ENCODE results near the gene MTX2.

MTX2 gene

GRCh38 chr2:176246331-176246730, 22.9 kb upstream of the MTX2 start:
- Histone ChIP-seq H3K4me3 (no peak overlapping the region), H3K27ac (no peak overlapping the region), H3K36me3 (ENCODE audit: insufficient read depth, low read length) (no peaks in the 10 kb centered on the region), H3K9me3 (ENCODE audit: low read depth, low read length) (no peaks in the 10 kb centered on the region), H3K9ac (ENCODE audit: insufficient read length) (no peak overlapping the region)
- no peak for DNase-seq (ENCODE audit: low read depth, low spot score)
- TF ChIP-seq FOXP2 (optimal IDR thresholded peaks at IDR 0.05; ENCODE audit: control extremely low read depth, extremely low read length, insufficient read depth) (no peak), EZH2 (IDR thresholded peaks at IDR 0.05) (no peak), POLR2AphosphoS5 (IDR thresholded peaks at IDR 0.05; ENCODE audit: borderline replicate concordance, low read depth, low read length) (no peak)

- Histone ChIP-seq H3K36me3 (ENCODE audit: insufficient read depth, low read length) (no peaks in the 10 kb centered on the region), H3K27ac (no peak overlapping the region), H3K4me3 (no peak overlapping the region), H3K9me3 (ENCODE audit: low read depth, low read length) (no peaks in the 10 kb centered on the region), H3K9ac (ENCODE audit: insufficient read length) (no peak overlapping the region)
- no peak for DNase-seq (ENCODE audit: low read depth, low spot score)
- TF ChIP-seq POLR2AphosphoS5 (IDR thresholded peaks at IDR 0.05; ENCODE audit: borderline replicate concordance, low read depth, low read length) (no peak), EZH2 (IDR thresholded peaks at IDR 0.05) (no peak), FOXP2 (optimal IDR thresholded peaks at IDR 0.05; ENCODE audit: control extremely low read depth, extremely low read length, insufficient read depth) (no peak)
These were observed 21.4 kb upstream of the MTX2 start for GRCh38 chr2:176247859-176248258.

GRCh38 chr2:176251928-176252327, 17.3 kb upstream of the MTX2 start:
- Histone ChIP-seq H3K9ac (ENCODE audit: insufficient read length) (no peak overlapping the region), H3K27ac (no peak overlapping the region), H3K36me3 (ENCODE audit: insufficient read depth, low read length) (no peaks in the 10 kb centered on the region), H3K4me3 (no peak overlapping the region), H3K9me3 (ENCODE audit: low read depth, low read length) (no peaks in the 10 kb centered on the region)
- TF ChIP-seq FOXP2 (optimal IDR thresholded peaks at IDR 0.05; ENCODE audit: control extremely low read depth, extremely low read length, insufficient read depth): no peak
- TF ChIP-seq POLR2AphosphoS5 (IDR thresholded peaks at IDR 0.05; ENCODE audit: borderline replicate concordance, low read depth, low read length): no peak
- TF ChIP-seq EZH2 (IDR thresholded peaks at IDR 0.05): no peak
- DNase-seq (ENCODE audit: low read depth, low spot score): no peak

- no peaks in the 10 kb centered on the region for H3K9me3 ChIP-seq (ENCODE audit: low read depth, low read length)
- TF ChIP-seq FOXP2 (optimal IDR thresholded peaks at IDR 0.05; ENCODE audit: control extremely low read depth, extremely low read length, insufficient read depth): no peak
- TF ChIP-seq EZH2 (IDR thresholded peaks at IDR 0.05): no peak
- TF ChIP-seq POLR2AphosphoS5 (IDR thresholded peaks at IDR 0.05; ENCODE audit: borderline replicate concordance, low read depth, low read length): no peak
- H3K36me3 ChIP-seq (ENCODE audit: insufficient read depth, low read length): no peaks in the 10 kb centered on the region
- peak overlapping the region; percentile 20; the same call in 1 of the 2 replicates for H3K4me3 ChIP-seq
- DNase-seq (ENCODE audit: low read depth, low spot score): no peak
- H3K27ac ChIP-seq: peak overlapping the region; percentile 86
- peak overlapping the region; percentile 4 for H3K9ac ChIP-seq (ENCODE audit: insufficient read length)
These were observed 8.6 kb upstream of the MTX2 start for GRCh38 chr2:176260689-176261088.

- H3K36me3 ChIP-seq (ENCODE audit: insufficient read depth, low read length): no peaks in the 10 kb centered on the region
- H3K27ac ChIP-seq: peak overlapping the region; percentile 86
- DNase-seq (ENCODE audit: low read depth, low spot score): no peak
- H3K9me3 ChIP-seq (ENCODE audit: low read depth, low read length): no peaks in the 10 kb centered on the region
- peak overlapping the region; percentile 4 for H3K9ac ChIP-seq (ENCODE audit: insufficient read length)
- no peak for TF ChIP-seq POLR2AphosphoS5 (IDR thresholded peaks at IDR 0.05; ENCODE audit: borderline replicate concordance, low read depth, low read length)
- no peak for TF ChIP-seq FOXP2 (optimal IDR thresholded peaks at IDR 0.05; ENCODE audit: control extremely low read depth, extremely low read length, insufficient read depth)
- no peak for TF ChIP-seq EZH2 (IDR thresholded peaks at IDR 0.05)
- H3K4me3 ChIP-seq: peak overlapping the region; percentile 20; the same call in 1 of the 2 replicates
These were observed 8.1 kb upstream of the MTX2 start for GRCh38 chr2:176261136-176261535.

- H3K27ac ChIP-seq: peak overlapping the region; percentile 90
- H3K4me3 ChIP-seq: peak overlapping the region; percentile 93
- 0 out of 2 replicates have a peak, but pooled peaks cover 3% of the 10 kb centered on the region for H3K36me3 ChIP-seq (ENCODE audit: insufficient read depth, low read length)
- TF ChIP-seq EZH2 (IDR thresholded peaks at IDR 0.05) (no peak), POLR2AphosphoS5 (IDR thresholded peaks at IDR 0.05; ENCODE audit: borderline replicate concordance, low read depth, low read length) (no peak)
- DNase-seq (ENCODE audit: low read depth, low spot score): no peak
- H3K9me3 ChIP-seq (ENCODE audit: low read depth, low read length): no peaks in the 10 kb centered on the region
- H3K9ac ChIP-seq (ENCODE audit: insufficient read length): peak overlapping the region; percentile 92
These were observed 295 bp upstream of the MTX2 start for GRCh38 chr2:176268976-176269318.

GRCh38 chr2:176270100-176270750, 983 bp downstream of the MTX2 start:
- Histone ChIP-seq H3K9ac (ENCODE audit: insufficient read length) (peak overlapping the region; percentile 92), H3K27ac (no peak overlapping the region), H3K4me3 (peak overlapping the region; percentile 93), H3K36me3 (ENCODE audit: insufficient read depth, low read length) (0 out of 2 replicates have a peak, but pooled peaks cover 3% of the 10 kb centered on the region), H3K9me3 (ENCODE audit: low read depth, low read length) (no peaks in the 10 kb centered on the region)
- DNase-seq (ENCODE audit: low read depth, low spot score): no peak
- TF ChIP-seq FOXP2 (optimal IDR thresholded peaks at IDR 0.05; ENCODE audit: control extremely low read depth, extremely low read length, insufficient read depth) (no peak), POLR2AphosphoS5 (IDR thresholded peaks at IDR 0.05; ENCODE audit: borderline replicate concordance, low read depth, low read length) (no peak), EZH2 (IDR thresholded peaks at IDR 0.05) (no peak)

GRCh38 chr2:176272870-176273459, 3.7 kb downstream of the MTX2 start:
- Histone ChIP-seq H3K4me3 (no peak overlapping the region), H3K36me3 (ENCODE audit: insufficient read depth, low read length) (0 out of 2 replicates have a peak, but pooled peaks cover 3% of the 10 kb centered on the region), H3K9ac (ENCODE audit: insufficient read length) (no peak overlapping the region), H3K27ac (no peak overlapping the region), H3K9me3 (ENCODE audit: low read depth, low read length) (no peaks in the 10 kb centered on the region)
- no peak for DNase-seq (ENCODE audit: low read depth, low spot score)
- TF ChIP-seq POLR2AphosphoS5 (IDR thresholded peaks at IDR 0.05; ENCODE audit: borderline replicate concordance, low read depth, low read length) (no peak), EZH2 (IDR thresholded peaks at IDR 0.05) (no peak), FOXP2 (optimal IDR thresholded peaks at IDR 0.05; ENCODE audit: control extremely low read depth, extremely low read length, insufficient read depth) (no peak)

All from SK-N-MC (cell line).